Parathyroid adenoma (tissue), 2 donors: ENCODE results near the gene TMEM235.
A peak's percentile ranks its signal among the peaks of the same experiment; 100 is the strongest.

Source experiments
- H2AFZ ChIP-seq: fragments of 300-600 bp; sonication (generic); one replicate; pipeline ENCODE4 v1.7.0; 2017; ENCODE audit warnings: antibody characterized with exemption, mild to moderate bottlenecking
- H3K27ac ChIP-seq: fragments of 300-600 bp; sonication (generic); one replicate; pipeline ENCODE4 v1.7.0; 2017
- H3K27me3 ChIP-seq: fragments of 300-600 bp; sonication (generic); one replicate; pipeline ENCODE4 v1.7.0; 2017; ENCODE audit warnings: low read length; ENCODE audit not compliant: control insufficient read depth, insufficient read depth
- H3K36me3 ChIP-seq: fragments of 300-600 bp; sonication (generic); one replicate; pipeline ENCODE4 v1.7.0; 2017; ENCODE audit warnings: low read length; ENCODE audit not compliant: control insufficient read depth, insufficient read depth
- H3K4me1 ChIP-seq: fragments of 300-600 bp; sonication (generic); one replicate; pipeline ENCODE4 v1.7.0; 2017; ENCODE audit warnings: control low read depth
- H3K4me2 ChIP-seq: fragments of 300-600 bp; sonication (generic); one replicate; pipeline ENCODE4 v1.7.0; 2017; ENCODE audit warnings: low read length
- H3K4me3 ChIP-seq: fragments of 300-600 bp; sonication (generic); one replicate; pipeline ENCODE4 v1.7.0; 2017; ENCODE audit warnings: low read depth, low read length
- H3K79me2 ChIP-seq: fragments of 300-600 bp; sonication (generic); one replicate; pipeline ENCODE4 v1.7.0; 2017; ENCODE audit warnings: control low read depth
- H3K9ac ChIP-seq: fragments of 300-600 bp; sonication (generic); one replicate; pipeline ENCODE4 v1.7.0; 2017; ENCODE audit warnings: mild to moderate bottlenecking
- H3K9me3 ChIP-seq: fragments of 300-600 bp; sonication (generic); one replicate; pipeline ENCODE4 v1.7.0; 2017; ENCODE audit warnings: low read length; ENCODE audit not compliant: control insufficient read depth
- CTCF ChIP-seq: fragments of 300-600 bp; sonication (generic); IDR thresholded peaks from one replicate; pipeline ENCODE4 v1.7.0; 2017; ENCODE audit warnings: antibody characterized with exemption, mild to moderate bottlenecking
- donor health status: primary hyperparathyroidism.

TMEM235 gene

DNA sequence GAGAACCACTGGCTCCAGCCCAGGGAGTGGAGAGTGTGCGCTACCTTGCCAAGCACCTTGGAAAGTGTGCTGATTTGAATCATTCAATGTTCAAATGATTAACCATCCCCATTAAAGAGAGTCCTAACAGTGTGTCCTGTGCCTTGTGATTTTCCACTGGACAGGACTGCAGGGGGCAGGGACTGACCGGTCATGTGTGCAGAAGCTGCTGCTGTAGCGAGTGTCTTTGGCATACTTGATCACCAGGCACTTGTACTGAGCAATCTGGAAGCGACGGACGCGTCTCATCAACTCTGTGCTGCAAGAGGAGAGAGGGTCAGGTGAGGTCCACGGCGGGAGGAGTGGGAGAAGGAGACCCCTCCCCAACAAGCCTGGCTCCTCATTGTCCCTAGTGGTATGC lies 46.6 kb upstream of the TMEM235 start:
- H3K79me2 ChIP-seq = peaks cover 3% of the 10 kb centered on the region
- H2AFZ ChIP-seq = no peak overlapping the region
- no peaks in the 10 kb centered on the region for H3K27me3 ChIP-seq
- no peaks in the 10 kb centered on the region for H3K4me1 ChIP-seq
- H3K9me3 ChIP-seq = no peaks in the 10 kb centered on the region
- no peaks in the 10 kb centered on the region for H3K36me3 ChIP-seq
- no peak overlapping the region for H3K4me2 ChIP-seq
- no peak overlapping the region for H3K27ac ChIP-seq
- no peak overlapping the region for H3K9ac ChIP-seq
- TF ChIP-seq CTCF = no peak
- H3K4me3 ChIP-seq = no peak overlapping the region

- H3K79me2 ChIP-seq = peaks cover 3% of the 10 kb centered on the region
- H3K4me1 ChIP-seq = no peaks in the 10 kb centered on the region
- no peak overlapping the region for H3K9ac ChIP-seq
- no peak overlapping the region for H3K4me3 ChIP-seq
- H3K4me2 ChIP-seq = no peak overlapping the region
- H3K9me3 ChIP-seq = no peaks in the 10 kb centered on the region
- no peaks in the 10 kb centered on the region for H3K36me3 ChIP-seq
- no peaks in the 10 kb centered on the region for H3K27me3 ChIP-seq
- peak overlapping the region; percentile 47 for H2AFZ ChIP-seq
- no peak overlapping the region for H3K27ac ChIP-seq
- no peak for TF ChIP-seq CTCF
Measured at GRCh38 chr17:78185981-78186691, 45.3 kb upstream of the TMEM235 start.

GRCh38 chr17:78186692-78187595 lies 44.5 kb upstream of the TMEM235 start, which contains the start of the genes AFMID and TK1:
Gene AFMID, plus strand, starts transcription at chr17:78187362. Its CDS starts 9 bp downstream, at chr17:78187371.
Gene TK1, minus strand, starts transcription at chr17:78187052. Its CDS starts 58 bp downstream, at chr17:78186994.
- no peak within 1 kb of the TSS for H3K27ac ChIP-seq

GRCh38 chr17:78196716-78197115 lies 34.7 kb upstream of the TMEM235 start:
- Histone ChIP-seq H3K4me1 (peaks cover 8% of the 10 kb centered on the region), H3K79me2 (no peaks in the 10 kb centered on the region), H2AFZ (no peak overlapping the region), H3K9me3 (no peaks in the 10 kb centered on the region), H3K4me2 (no peak overlapping the region), H3K36me3 (no peaks in the 10 kb centered on the region), H3K4me3 (no peak overlapping the region), H3K27me3 (no peaks in the 10 kb centered on the region), H3K27ac (no peak overlapping the region), H3K9ac (no peak overlapping the region)
- TF ChIP-seq CTCF = no peak

More at GRCh38 chr17:78186692-78187595, 44.5 kb upstream of the TMEM235 start, which contains the start of the genes AFMID and TK1:
- Histone ChIP-seq H3K36me3 (no peaks in the 10 kb centered on the region), H3K4me1 (no peaks in the 10 kb centered on the region), H3K4me3 (peak within 1 kb of the TSS; percentile 64), H3K4me2 (peak within 1 kb of the TSS; percentile 98), H3K79me2 (peaks cover 3% of the 10 kb centered on the region), H3K9ac (no peak within 1 kb of the TSS), H2AFZ (peak within 1 kb of the TSS; percentile 91), H3K9me3 (no peaks in the 10 kb centered on the region), H3K27me3 (no peaks in the 10 kb centered on the region)
- TF ChIP-seq CTCF = peak; percentile 92
